T-cell (primary cell): Measurements from ENCODE around the gene COG3. TPM values are rescaled to one million over a fixed set of nuclear protein-coding genes. Genes with fewer than 3 reads are reported as not detected.
A peak's percentile ranks its signal among the peaks of the same experiment; 100 is the strongest.
"Not testable (repeated sequence)": the region's sequence is repeated elsewhere in the genome, so short reads cannot be mapped to it uniquely, and the experiment has no call there.

ENCODE experiments used
- ATAC-seq, 4 experiments: fragments of 200-7000 bp in 3 of 4; fragments of 150-1000 bp in 1 of 4; cut with Tn5 transposase; replicated peaks in 1 of 4; 1 replicate in 3 of 4; 2 replicates in 1 of 4; pipeline ENCODE4 v1.10.0; 2021; ENCODE audit warnings: moderate library complexity in 3 of 4, mild to moderate bottlenecking in 2 of 4, moderate number of reproducible peaks in 1 of 4
- CTCF ChIA-PET, 2 donors: fragments of 300-600 bp; sonication (Branson Sonifier 250); formaldehyde crosslinking; loops; one replicate each; lab custom pipeline; 2022; ENCODE audit warnings: antibody characterized with exemption in 2 of 2; lab: Charles Lee
- POLR2A ChIA-PET, 2 donors: fragments of 300-600 bp; sonication (Branson Sonifier 250); formaldehyde crosslinking; loops; one replicate each; lab custom pipeline; 2022; ENCODE audit warnings: antibody characterized with exemption in 2 of 2; lab: Charles Lee
- DNase-seq, 35 experiments: peaks; one replicate each; pipeline versions ENCODE4 v3.0.0 to v3.0.0-alpha.2; 2013 to 2023
- H3K27ac ChIP-seq: one replicate; pipeline ENCODE4 v1.5.1; 2013; ENCODE audit warnings: low read length
- H3K27me3 ChIP-seq, 2 experiments: replicated peaks in 1 of 2; 1 replicate in 1 of 2; 2 replicates in 1 of 2; pipeline versions ENCODE4 v1.6.1 to v1.7.0; 2013; ENCODE audit warnings: low read length in 1 of 2, mixed read lengths in 1 of 2; ENCODE audit not compliant: control insufficient read depth in 2 of 2, insufficient read depth in 2 of 2; ENCODE audit errors: extremely low read depth in 1 of 2
- H3K36me3 ChIP-seq, 2 donors: 1 replicate in 1 of 2; 2 replicates in 1 of 2; pipeline versions ENCODE4 v1.6.1 to v1.7.0; 2013; ENCODE audit warnings: low read length in 1 of 2; ENCODE audit not compliant: control insufficient read depth in 2 of 2, insufficient read depth in 1 of 2; ENCODE audit errors: extremely low read depth in 1 of 2
- H3K4me1 ChIP-seq, 2 experiments: 1 replicate in 1 of 2; 2 replicates in 1 of 2; pipeline versions ENCODE4 v1.6.1 to v1.7.0; 2013; ENCODE audit warnings: low read length in 2 of 2, mixed read lengths in 1 of 2; ENCODE audit not compliant: insufficient read depth in 2 of 2, control insufficient read depth in 1 of 2; ENCODE audit errors: extremely low read depth in 1 of 2
- H3K4me3 ChIP-seq, 2 donors: 1 replicate in 1 of 2; 2 replicates in 1 of 2; pipeline versions ENCODE4 v1.5.1 to v1.7.0; 2013; ENCODE audit warnings: mild to moderate bottlenecking in 2 of 2, low read length in 1 of 2, moderate library complexity in 1 of 2; ENCODE audit not compliant: control insufficient read depth in 1 of 2; ENCODE audit errors: extremely low read depth in 1 of 2
- H3K9me3 ChIP-seq: 2 replicates; pipeline ENCODE4 v1.7.0; 2013
- H3K27ac Mint-ChIP-seq, 2 donors: one replicate each; pipeline ENCODE4 v1.8.0; 2020 to 2021; ENCODE audit warnings: mild to moderate bottlenecking in 2 of 2, mixed read lengths in 2 of 2
- H3K27me3 Mint-ChIP-seq, 2 donors: one replicate each; pipeline ENCODE4 v1.8.0; 2021 to 2022; ENCODE audit warnings: mixed read lengths in 2 of 2
- H3K36me3 Mint-ChIP-seq: one replicate; pipeline ENCODE4 v1.8.0; 2021; ENCODE audit warnings: mixed read lengths
- H3K4me1 Mint-ChIP-seq, 3 donors: one replicate each; pipeline ENCODE4 v1.8.0; 2020 to 2022; ENCODE audit warnings: mixed read lengths in 3 of 3, mild to moderate bottlenecking in 1 of 3
- H3K4me3 Mint-ChIP-seq, 3 donors: one replicate each; pipeline ENCODE4 v1.8.0; 2020 to 2022; ENCODE audit warnings: mild to moderate bottlenecking in 3 of 3, mixed read lengths in 3 of 3, moderate library complexity in 3 of 3
- H3K9me3 Mint-ChIP-seq, 3 donors: one replicate each; pipeline ENCODE4 v1.8.0; 2020 to 2022; ENCODE audit warnings: mixed read lengths in 3 of 3
- WGBS: methylation state at CpG from one replicate; pipeline ENCODE4 v1.1.5; 2013; ENCODE audit warnings: missing lambda C conversion rate; ENCODE audit not compliant: insufficient coverage; 5-methylcytosine and 5-hydroxymethylcytosine counted together
- total RNA-seq, 35 experiments: library from RNA in 6 of 35; stranded (reverse) in 6 of 35; fragments of 120-200 nt in 1 of 35; gene quantifications; one replicate each; pipeline versions ENCODE4 v1.2.1 to v1.2.4 and lab custom pipeline; 2013 to 2026

Gene COG3
- total RNA-seq, 5 donors from 2014 or later (not counting 1 experiment from before 2014, with no cell fraction given): 40.0 to 47.0 (median 42.3) TPM

DNA sequence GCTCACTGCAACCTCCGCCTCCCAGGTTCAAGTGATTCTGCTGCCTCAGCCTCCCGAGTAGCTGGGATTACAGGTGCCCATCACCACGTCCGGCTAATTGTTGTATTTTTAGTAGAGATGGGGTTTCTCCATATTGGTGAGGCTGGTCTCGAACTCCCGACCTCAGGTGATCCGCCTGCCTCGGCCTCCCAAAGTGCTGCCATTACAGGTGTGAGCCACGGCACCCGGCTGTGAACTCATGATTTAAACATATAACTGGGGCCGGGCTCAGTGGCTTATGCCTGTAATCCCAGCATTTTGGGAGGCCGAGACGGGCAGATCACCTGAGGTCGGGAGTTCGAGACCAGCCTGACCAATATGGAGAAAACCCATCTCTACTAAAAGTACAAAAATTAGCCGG, 45.4 kb upstream of the COG3 start:
- H3K36me3 ChIP-seq, H3K27me3 ChIP-seq, ATAC-seq, H3K27ac ChIP-seq, POLR2A ChIA-PET, DNase-seq, H3K27ac Mint-ChIP-seq, H3K4me3 ChIP-seq, H3K9me3 Mint-ChIP-seq, H3K9me3 ChIP-seq, H3K36me3 Mint-ChIP-seq, H3K27me3 Mint-ChIP-seq: not testable (repeated sequence)
- WGBS: 100% methylated on average over 7 of the region's 16 CpGs
- Mint-ChIP-seq H3K4me3 (peak overlapping the region in 2 of 3 donors; percentile 20 to 34), H3K4me1 (peaks cover 19 to 24% (median 21%) of the 10 kb centered on the region in 3 donors)
- peaks cover 6 to 23% of the 10 kb centered on the region in 2 experiments for H3K4me1 ChIP-seq
- CTCF ChIA-PET: interaction anchor here in 1 of 2 donors (3.5 kb wide), 1 partner anchor 46 kb away, joined by 18 read pairs; the partner anchor contains the start of gene COG3

DNA sequence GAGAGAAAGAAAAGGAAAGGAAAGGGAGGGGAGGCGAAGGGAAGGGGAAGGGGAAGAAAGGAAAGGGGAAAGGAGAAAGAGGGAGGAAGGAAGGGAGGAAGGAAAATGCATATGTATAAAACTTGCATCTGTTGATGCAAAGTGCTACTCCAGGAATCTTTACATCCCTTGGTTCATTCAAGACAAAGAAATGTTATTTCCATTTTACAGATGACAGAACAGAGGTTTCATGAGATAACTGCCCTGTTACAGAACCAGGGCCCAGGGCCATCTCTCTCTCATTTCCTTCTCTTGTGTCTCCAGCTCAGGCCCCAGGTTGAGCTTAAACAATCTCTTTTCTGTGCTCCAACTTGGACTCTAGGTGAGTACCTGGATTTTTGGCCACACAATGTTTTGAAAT, 44.8 kb upstream of the COG3 start:
- DNase-seq (no peak), ATAC-seq (no peak)
- Mint-ChIP-seq H3K36me3 (no peaks in the 10 kb centered on the region), H3K4me1 (peaks cover 14 to 18% (median 16%) of the 10 kb centered on the region in 3 donors), H3K9me3 (no peaks in the 10 kb centered on the region), H3K4me3 (peak overlapping the region; percentile 7 to 63 (median 20)), H3K27me3 (no peaks in the 10 kb centered on the region), H3K27ac (peak overlapping the region; percentile 57 to 80)
- POLR2A ChIA-PET: interaction anchor here in 1 of 2 donors (0.6 kb wide), 1 partner anchor 9 kb away, joined by 5 read pairs; no protein-coding TSS in a partner anchor
- no peak overlapping the region for H3K4me3 ChIP-seq
- no peak overlapping the region for H3K27ac ChIP-seq
- H3K36me3 ChIP-seq: no peaks in the 10 kb centered on the region
- no peaks in the 10 kb centered on the region for H3K9me3 ChIP-seq
- no peaks in the 10 kb centered on the region for H3K27me3 ChIP-seq
- CTCF ChIA-PET: no interaction called here
- H3K4me1 ChIP-seq: peaks cover 6 to 19% of the 10 kb centered on the region in 2 experiments
- WGBS: 100% methylated on average over 1 of the region's 1 CpG

DNA sequence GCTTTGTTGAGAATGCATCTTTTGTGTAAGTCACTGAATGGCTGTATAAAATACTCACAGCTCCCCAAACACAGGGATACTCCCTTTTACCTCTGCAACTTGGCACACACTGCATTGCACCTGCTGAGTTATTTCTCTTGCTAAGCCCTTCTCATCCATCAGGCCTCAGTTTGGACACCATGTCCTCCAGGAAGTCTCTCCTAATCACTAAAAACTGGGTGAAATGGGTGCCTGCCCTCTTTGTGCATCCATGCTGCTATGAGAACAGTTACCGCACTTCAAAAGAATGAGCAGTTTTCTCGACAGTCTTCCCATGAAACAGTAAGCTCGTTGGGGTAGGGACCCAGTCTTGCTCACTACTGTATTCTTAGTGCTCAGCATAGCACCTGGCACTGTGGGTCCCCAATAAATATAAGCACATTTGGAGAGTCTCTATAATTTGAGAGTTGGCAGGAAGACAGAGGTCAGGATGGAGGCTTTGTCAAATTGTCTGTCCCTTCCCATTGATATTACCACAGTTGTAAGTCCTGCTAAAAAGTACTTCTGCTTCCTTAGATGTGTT, 41.9 kb upstream of the COG3 start:
- no peak overlapping the region for H3K27ac ChIP-seq
- Mint-ChIP-seq H3K27ac (peak overlapping the region in 1 of 2 donors; percentile 18), H3K27me3 (no peaks in the 10 kb centered on the region), H3K4me3 (no peak overlapping the region), H3K36me3 (no peaks in the 10 kb centered on the region), H3K9me3 (no peaks in the 10 kb centered on the region), H3K4me1 (peaks cover 3 to 5% (median 4%) of the 10 kb centered on the region in 3 donors)
- WGBS: 84% methylated on average over 2 of the region's 3 CpGs
- H3K4me1 ChIP-seq: no peaks in the 10 kb centered on the region
- ChIA-PET CTCF (interaction anchor here in 1 of 2 donors (0.9 kb wide), 1 partner anchor 14 kb away, joined by 3 read pairs; no protein-coding TSS in a partner anchor), POLR2A (interaction anchor here in 1 of 2 donors (0.6 kb wide), 1 partner anchor 48 kb away, joined by 3 read pairs; no protein-coding TSS in a partner anchor)
- no peaks in the 10 kb centered on the region for H3K9me3 ChIP-seq
- DNase-seq (no peak), ATAC-seq (no peak)
- no peaks in the 10 kb centered on the region for H3K36me3 ChIP-seq
- H3K4me3 ChIP-seq: no peak overlapping the region
- H3K27me3 ChIP-seq: no peaks in the 10 kb centered on the region

DNA sequence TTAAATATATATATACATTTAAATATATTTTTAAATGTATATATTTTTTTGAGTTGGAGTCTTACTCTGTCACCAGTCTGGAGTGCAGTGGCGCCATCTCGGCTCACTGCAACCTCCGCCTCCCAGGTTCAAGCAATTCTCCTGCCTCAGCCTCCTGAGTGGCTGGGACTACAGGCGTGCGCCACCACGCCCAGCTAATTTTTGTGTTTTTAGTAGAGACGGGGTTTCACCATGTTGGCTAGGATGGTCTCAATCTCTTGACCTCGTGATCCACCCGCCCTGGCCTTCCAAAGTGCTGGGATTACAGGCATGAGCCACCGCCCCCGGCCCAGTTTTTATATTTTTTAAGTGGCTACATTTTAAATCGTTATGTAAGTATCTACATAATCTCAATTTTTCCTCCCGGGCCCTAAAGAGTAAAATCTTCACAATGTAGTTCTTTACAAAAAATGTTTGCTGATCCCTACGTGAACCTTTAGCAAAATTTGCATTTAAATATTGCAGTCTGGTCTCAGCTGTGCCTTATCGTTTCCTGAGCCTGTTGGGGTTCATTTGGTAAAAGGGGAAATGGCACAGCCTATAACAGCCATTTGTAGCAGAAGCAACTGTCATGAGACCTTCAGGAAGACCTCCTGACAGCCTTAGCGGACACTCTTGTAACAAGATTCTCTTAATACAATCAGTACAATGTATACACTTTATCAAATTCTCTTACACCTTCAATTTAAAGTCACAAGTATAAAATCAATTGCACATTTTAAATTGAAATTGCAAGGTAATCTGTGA, 38.5 kb upstream of the COG3 start:
- not testable (repeated sequence) for H3K36me3 Mint-ChIP-seq, H3K4me1 Mint-ChIP-seq, H3K27me3 Mint-ChIP-seq, DNase-seq, H3K9me3 ChIP-seq, H3K9me3 Mint-ChIP-seq, H3K4me1 ChIP-seq, H3K4me3 ChIP-seq, H3K27ac ChIP-seq, H3K27ac Mint-ChIP-seq, H3K4me3 Mint-ChIP-seq, H3K27me3 ChIP-seq, H3K36me3 ChIP-seq
- 76% methylated on average over 3 of the region's 16 CpGs for WGBS
- ATAC-seq: peak in 1 of 4 experiments; percentile 52
- ChIA-PET CTCF (interaction anchor here in 1 of 2 donors (1.0 kb wide), 1 partner anchor 8 kb away, joined by 4 read pairs; the partner anchor contains the start of gene SLC25A30), POLR2A (interaction anchor here in 1 of 2 donors (0.6 kb wide), 1 partner anchor 25 kb away, joined by 3 read pairs; no protein-coding TSS in a partner anchor)

DNA sequence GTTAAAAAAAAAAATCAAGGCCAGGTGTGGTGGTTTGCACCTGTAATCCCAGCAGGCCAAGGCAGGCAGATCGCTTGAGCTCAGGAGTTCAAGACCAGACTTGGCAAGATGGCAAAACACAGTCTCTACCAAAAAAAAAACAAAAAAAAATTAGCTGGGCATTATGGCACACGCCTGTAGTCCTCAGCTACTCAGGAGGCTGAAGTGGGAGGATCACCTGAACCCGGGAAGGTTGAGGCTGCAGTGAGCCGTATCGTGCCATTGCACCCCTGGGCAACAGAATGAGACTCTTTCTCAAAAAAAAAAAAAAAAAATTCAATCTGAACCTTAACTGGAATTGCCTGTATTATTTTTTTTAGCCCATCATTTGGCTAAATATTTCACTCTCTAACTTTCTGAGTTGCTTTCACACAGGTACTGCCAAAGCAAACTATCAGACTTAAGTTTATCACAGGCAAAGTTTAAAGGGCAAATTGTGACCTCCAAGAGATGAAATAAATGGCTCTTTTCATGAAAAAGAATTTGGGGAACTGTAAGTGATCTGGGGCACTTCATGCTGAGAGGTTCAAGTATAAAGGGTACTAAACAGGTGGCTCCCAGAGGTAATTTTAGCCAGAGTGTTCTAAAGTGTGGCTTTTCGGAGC, 31.9 kb upstream of the COG3 start:
- no peak for ATAC-seq
- Histone ChIP-seq H3K9me3 (no peaks in the 10 kb centered on the region), H3K4me1 (no peaks in the 10 kb centered on the region), H3K4me3 (no peak overlapping the region), H3K36me3 (no peaks in the 10 kb centered on the region), H3K27me3 (no peaks in the 10 kb centered on the region), H3K27ac (no peak overlapping the region)
- Mint-ChIP-seq H3K27me3 (no peaks in the 10 kb centered on the region), H3K27ac (no peak overlapping the region), H3K4me3 (no peak overlapping the region), H3K4me1 (no peaks in the 10 kb centered on the region), H3K9me3 (no peaks in the 10 kb centered on the region), H3K36me3 (peaks cover 3% of the 10 kb centered on the region)
- CTCF ChIA-PET: interaction anchor here (0.6 kb wide), 2 partner anchors 752 to 1405 kb away, joined by 3 read pairs; no protein-coding TSS in a partner anchor
- POLR2A ChIA-PET: no interaction called here
- WGBS: no CpG with 5 or more reads among the region's 6 CpGs
- DNase-seq: no peak

DNA sequence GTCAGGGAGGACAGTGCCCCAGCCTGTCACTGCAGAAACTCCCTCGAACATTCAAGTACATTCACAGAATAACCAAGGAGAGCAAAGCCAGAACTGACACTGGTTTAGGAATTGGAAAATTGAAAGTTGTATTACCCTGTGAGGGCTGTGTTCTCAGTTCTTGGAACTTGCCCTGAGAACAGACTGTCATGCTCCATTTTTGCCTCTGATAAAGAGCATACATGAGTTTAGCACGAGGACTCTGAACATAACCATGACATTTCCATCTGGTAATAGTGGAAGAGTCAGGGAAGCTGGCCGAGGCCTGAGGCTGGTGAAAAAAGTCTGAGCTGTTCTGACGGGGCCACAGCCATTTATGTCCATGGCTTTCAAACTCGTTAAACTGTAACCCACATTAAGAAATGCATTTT, 31.4 kb upstream of the COG3 start:
- H3K27ac Mint-ChIP-seq: no peak overlapping the region
- H3K4me1 ChIP-seq: no peaks in the 10 kb centered on the region
- no peaks in the 10 kb centered on the region for H3K9me3 ChIP-seq
- H3K4me1 Mint-ChIP-seq: no peaks in the 10 kb centered on the region
- H3K36me3 Mint-ChIP-seq: peaks cover 3% of the 10 kb centered on the region
- no peaks in the 10 kb centered on the region for H3K27me3 Mint-ChIP-seq
- no peak overlapping the region for H3K4me3 ChIP-seq
- H3K4me3 Mint-ChIP-seq: no peak overlapping the region
- DNase-seq: no peak
- no peak for ATAC-seq
- H3K27me3 ChIP-seq: no peaks in the 10 kb centered on the region
- H3K9me3 Mint-ChIP-seq: no peaks in the 10 kb centered on the region
- H3K27ac ChIP-seq: no peak overlapping the region
- H3K36me3 ChIP-seq: no peaks in the 10 kb centered on the region
- 92% methylated on average over 2 of the region's 5 CpGs for whole genome bisulfite sequencing
- ChIA-PET CTCF (interaction anchor here in 1 of 2 donors (0.6 kb wide), 1 partner anchor 752 kb away, joined by 3 read pairs; no protein-coding TSS in a partner anchor), POLR2A (no interaction called here)
